GM10266 (cell line): ENCODE data around the gene FGF14.
"Not testable (repeated sequence)": the region's sequence is repeated elsewhere in the genome, so short reads cannot be mapped to it uniquely, and the experiment has no call there.

ENCODE experiments used
- DNase-seq: peaks from one replicate; pipeline ENCODE4 v3.0.0; 2012; ENCODE audit errors: extremely low spot score
- CTCF ChIP-seq: IDR thresholded peaks from 2 replicates; pipeline ENCODE4 v1.5.1; 2012; ENCODE audit warnings: mild to moderate bottlenecking, low read depth; ENCODE audit not compliant: control insufficient read depth, insufficient read depth; ENCODE audit errors: missing control alignments

Gene FGF14

GRCh38 chr13:102020611-102021216 is 381.1 kb downstream of the FGF14 start:
- DNase-seq: no peak
- no peak for TF ChIP-seq CTCF

- TF ChIP-seq CTCF: no peak
- DNase-seq: no peak
Observed at GRCh38 chr13:102018716-102019115, 383.1 kb downstream of the FGF14 start.

DNA sequence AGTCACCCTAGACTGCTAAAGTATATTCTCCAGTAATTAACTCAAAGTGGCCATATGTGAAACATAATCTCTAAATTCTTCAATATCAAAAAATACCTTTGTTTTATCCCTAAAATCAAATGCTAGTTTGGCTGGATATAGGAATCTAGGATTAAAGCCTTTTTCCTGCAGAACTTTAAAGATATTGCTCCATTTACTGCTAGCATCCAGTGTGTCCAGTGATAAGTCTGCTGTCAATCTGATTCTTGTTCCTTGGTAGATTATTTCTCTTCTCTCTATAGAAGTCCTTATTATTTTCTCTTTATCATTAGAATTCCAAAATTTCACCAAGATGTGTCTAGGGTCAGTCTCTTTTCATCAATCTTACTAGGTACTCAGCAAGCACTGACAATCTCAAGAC is 384.6 kb downstream of the FGF14 start:
- DNase-seq: no peak
- no peak for TF ChIP-seq CTCF

DNA sequence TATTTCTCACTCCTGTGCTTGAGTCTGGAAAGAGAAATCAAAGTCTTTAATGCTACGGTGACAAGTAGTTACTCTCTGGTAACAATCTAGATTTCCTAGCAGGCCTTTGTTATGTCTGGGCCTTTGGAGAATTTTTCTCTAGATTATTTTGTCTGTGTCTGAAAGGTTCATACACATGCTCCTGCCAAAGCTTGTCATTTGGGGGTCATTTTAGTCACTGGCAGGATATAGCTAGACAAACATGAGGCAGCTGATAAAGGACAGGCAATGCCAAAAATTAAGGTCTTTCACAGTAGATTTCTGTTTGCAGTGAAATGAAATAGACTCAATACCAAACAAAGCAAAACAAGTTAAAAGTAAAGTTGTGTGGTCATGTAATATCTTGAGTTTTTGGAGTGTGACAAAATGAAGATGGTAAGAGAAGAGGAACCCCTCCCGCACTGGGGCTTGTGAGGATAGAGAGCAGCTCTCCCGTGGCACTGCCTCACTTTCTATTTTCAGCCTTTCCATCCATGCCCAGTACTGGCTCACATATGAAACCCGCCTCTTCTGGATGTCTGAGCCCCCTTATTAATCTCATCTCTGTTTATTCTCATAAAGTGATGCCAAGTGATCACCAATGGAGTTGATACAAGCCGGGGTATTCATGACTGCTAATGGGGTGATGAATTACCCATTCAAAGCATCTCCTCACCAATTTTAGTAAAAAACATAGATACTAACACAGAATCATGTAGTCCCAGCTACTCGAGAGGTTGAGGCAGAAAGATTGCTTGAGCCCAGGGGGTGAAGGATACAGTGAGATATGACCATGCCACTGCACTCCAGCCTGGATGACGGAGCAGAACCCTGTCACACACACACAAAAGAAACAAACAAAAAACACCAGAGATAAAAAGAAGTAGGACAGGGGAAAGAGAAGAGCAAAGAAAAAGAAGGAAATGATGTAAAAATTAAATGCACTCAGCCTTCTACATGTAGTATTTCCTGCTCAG is 389.3 kb downstream of the FGF14 start:
- no peak for DNase-seq

GRCh38 chr13:102011455-102011854 is 390.4 kb downstream of the FGF14 start:
- not testable (repeated sequence) for DNase-seq

More for the DNA sequence above, 389.3 kb downstream of the FGF14 start:
- TF ChIP-seq CTCF: no peak

- DNase-seq: no peak
- no peak for TF ChIP-seq CTCF
Observed at GRCh38 chr13:102003848-102004570, 397.8 kb downstream of the FGF14 start.

- no peak for TF ChIP-seq CTCF
- DNase-seq: no peak
Observed at GRCh38 chr13:102002287-102002686, 399.6 kb downstream of the FGF14 start.
